GM12878 (cell line): ENCODE results near the gene KIAA1217. TPM values are rescaled to one million over a fixed set of nuclear protein-coding genes. Genes with fewer than 3 reads are reported as not detected.

Source experiments
- BMI1 ChIP-seq: fragments of 450-650 bp; IDR thresholded peaks from 2 replicates; pipeline ENCODE4 v1.6.1; 2016; ENCODE audit warnings: mild to moderate bottlenecking, moderate library complexity, borderline replicate concordance
- BRCA1 ChIP-seq: IDR thresholded peaks from 2 replicates; pipeline ENCODE4 v1.6.1; 2011; ENCODE audit warnings: low read depth, low read length, improper control_type of control experiment
- FOS ChIP-seq: IDR thresholded peaks from 3 replicates; pipeline ENCODE4 v1.6.1; 2011; ENCODE audit warnings: borderline replicate concordance; ENCODE audit not compliant: insufficient read length; ENCODE audit errors: extremely low read depth
- GABPA ChIP-seq: IDR thresholded peaks from 2 replicates; pipeline ENCODE4 v1.6.1; 2014; ENCODE audit warnings: antibody characterized with exemption, low read depth, mild to moderate bottlenecking, inconsistent platforms
- KDM1A ChIP-seq: fragments of 200-600 bp; sonication (generic); IDR thresholded peaks from 2 replicates; pipeline ENCODE4 v1.6.1; 2016; ENCODE audit warnings: borderline replicate concordance
- NFYA ChIP-seq: IDR thresholded peaks from 2 replicates; pipeline ENCODE4 v1.6.1; 2011; ENCODE audit warnings: low read depth, mild to moderate bottlenecking, low read length, improper control_type of control experiment, borderline replicate concordance
- NR2F1 ChIP-seq: fragments of 450-650 bp; conservative IDR thresholded peaks from 2 replicates; pipeline ENCODE4 v1.6.1; 2017; ENCODE audit warnings: mild to moderate bottlenecking
- STAT3 ChIP-seq: IDR thresholded peaks from 2 replicates; pipeline ENCODE4 v1.6.1; 2011; ENCODE audit warnings: low read depth, low read length, improper control_type of control experiment
- ZSCAN29 ChIP-seq: fragments of 450-650 bp; IDR thresholded peaks from 2 replicates; pipeline ENCODE4 v1.6.1; 2017; ENCODE audit warnings: mild to moderate bottlenecking, moderate library complexity
- polyA plus RNA-seq, 11 experiments: library from polyadenylated mRNA; depleted of rRNA in 4 of 11; unstranded in 6 of 11; stranded (reverse) in 5 of 11; fragments of >200 nt; fragmentation: Nextera tagmentation in 4 of 11; fragmentation: Illumina TruSeq in 1 of 11; extraction: Ambion mirVana in 4 of 11; extraction: Trizol in 1 of 11; gene quantifications; 1 replicate in 1 of 11; 2 replicates in 10 of 11; pipeline versions ENCODE4 v1.2.1 to v1.2.3, GENCODE V29; 2011 to 2016; ENCODE audit warnings: inconsistent platforms in 2 of 11, missing spikeins in 2 of 11, low read depth in 1 of 11
- total RNA-seq, 4 experiments: library from RNA; depleted of rRNA in 3 of 4; stranded (reverse); fragments of >200 nt in 3 of 4; fragmentation: Illumina TruSeq in 1 of 4; extraction: Trizol in 1 of 4; gene quantifications; 2 replicates each; pipeline versions ENCODE4 v1.2.1 to v1.2.3, GENCODE V29; 2013 to 2021
- TF ChIP-seq, protein P1 (sequence below): IDR thresholded peaks from 2 replicates; pipeline ENCODE4 v1.6.1; 2012; ENCODE audit warnings: improper control_type of control experiment, low read depth, low read length; ENCODE audit not compliant: insufficient replicate concordance
- TF ChIP-seq, protein P2 (sequence below): IDR thresholded peaks from 2 replicates; pipeline ENCODE4 v1.6.1; 2011; ENCODE audit warnings: low read depth, low read length, improper control_type of control experiment, borderline replicate concordance

KIAA1217 gene
- total and polyA plus RNA-seq, 10 of the 15 experiments (the other 5 are each of a cell fraction or from before 2014, with no cell fraction given): 0.57 to 3.8 (median 2.1) TPM

DNA sequence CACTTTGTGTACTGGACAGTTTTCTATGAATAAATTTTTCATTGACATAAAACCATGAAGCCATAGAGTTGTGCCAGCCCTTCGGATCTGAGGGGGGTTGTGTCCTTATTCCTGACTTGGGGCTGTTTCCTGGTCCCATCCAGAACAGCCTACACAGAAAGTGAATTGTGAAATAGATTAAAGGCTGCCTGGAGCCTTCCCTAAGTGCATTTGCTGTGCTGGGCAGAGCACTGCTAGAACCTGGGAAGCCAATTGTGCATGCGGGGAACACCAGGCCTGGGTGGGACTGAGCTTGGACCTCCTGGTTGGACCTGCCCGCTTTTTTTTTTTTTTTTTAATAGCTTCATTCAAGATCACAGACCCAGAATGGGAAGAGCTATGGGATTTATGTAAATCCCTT lies 275.8 kb downstream of the KIAA1217 start (continued):
- TF ChIP-seq, protein P1, sequence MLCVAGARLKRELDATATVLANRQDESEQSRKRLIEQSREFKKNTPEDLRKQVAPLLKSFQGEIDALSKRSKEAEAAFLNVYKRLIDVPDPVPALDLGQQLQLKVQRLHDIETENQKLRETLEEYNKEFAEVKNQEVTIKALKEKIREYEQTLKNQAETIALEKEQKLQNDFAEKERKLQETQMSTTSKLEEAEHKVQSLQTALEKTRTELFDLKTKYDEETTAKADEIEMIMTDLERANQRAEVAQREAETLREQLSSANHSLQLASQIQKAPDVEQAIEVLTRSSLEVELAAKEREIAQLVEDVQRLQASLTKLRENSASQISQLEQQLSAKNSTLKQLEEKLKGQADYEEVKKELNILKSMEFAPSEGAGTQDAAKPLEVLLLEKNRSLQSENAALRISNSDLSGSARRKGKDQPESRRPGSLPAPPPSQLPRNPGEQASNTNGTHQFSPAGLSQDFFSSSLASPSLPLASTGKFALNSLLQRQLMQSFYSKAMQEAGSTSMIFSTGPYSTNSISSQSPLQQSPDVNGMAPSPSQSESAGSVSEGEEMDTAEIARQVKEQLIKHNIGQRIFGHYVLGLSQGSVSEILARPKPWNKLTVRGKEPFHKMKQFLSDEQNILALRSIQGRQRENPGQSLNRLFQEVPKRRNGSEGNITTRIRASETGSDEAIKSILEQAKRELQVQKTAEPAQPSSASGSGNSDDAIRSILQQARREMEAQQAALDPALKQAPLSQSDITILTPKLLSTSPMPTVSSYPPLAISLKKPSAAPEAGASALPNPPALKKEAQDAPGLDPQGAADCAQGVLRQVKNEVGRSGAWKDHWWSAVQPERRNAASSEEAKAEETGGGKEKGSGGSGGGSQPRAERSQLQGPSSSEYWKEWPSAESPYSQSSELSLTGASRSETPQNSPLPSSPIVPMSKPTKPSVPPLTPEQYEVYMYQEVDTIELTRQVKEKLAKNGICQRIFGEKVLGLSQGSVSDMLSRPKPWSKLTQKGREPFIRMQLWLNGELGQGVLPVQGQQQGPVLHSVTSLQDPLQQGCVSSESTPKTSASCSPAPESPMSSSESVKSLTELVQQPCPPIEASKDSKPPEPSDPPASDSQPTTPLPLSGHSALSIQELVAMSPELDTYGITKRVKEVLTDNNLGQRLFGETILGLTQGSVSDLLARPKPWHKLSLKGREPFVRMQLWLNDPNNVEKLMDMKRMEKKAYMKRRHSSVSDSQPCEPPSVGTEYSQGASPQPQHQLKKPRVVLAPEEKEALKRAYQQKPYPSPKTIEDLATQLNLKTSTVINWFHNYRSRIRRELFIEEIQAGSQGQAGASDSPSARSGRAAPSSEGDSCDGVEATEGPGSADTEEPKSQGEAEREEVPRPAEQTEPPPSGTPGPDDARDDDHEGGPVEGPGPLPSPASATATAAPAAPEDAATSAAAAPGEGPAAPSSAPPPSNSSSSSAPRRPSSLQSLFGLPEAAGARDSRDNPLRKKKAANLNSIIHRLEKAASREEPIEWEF: no peak
- TF ChIP-seq KDM1A (no peak), STAT3 (no peak), NFYA (no peak), GABPA (no peak), BRCA1 (no peak), FOS (no peak), NR2F1 (no peak), BMI1 (no peak), ZSCAN29 (no peak)
- TF ChIP-seq, protein P2, sequence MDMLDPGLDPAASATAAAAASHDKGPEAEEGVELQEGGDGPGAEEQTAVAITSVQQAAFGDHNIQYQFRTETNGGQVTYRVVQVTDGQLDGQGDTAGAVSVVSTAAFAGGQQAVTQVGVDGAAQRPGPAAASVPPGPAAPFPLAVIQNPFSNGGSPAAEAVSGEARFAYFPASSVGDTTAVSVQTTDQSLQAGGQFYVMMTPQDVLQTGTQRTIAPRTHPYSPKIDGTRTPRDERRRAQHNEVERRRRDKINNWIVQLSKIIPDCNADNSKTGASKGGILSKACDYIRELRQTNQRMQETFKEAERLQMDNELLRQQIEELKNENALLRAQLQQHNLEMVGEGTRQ: no peak
